Measurements from ENCODE around the gene WNT3. TPM values are rescaled to one million over a fixed set of nuclear protein-coding genes. Genes with fewer than 3 reads are reported as not detected.

WNT3 gene
- total RNA-seq, 2 donors from 2014 or later: 19.9 to 21.8 TPM

DNA sequence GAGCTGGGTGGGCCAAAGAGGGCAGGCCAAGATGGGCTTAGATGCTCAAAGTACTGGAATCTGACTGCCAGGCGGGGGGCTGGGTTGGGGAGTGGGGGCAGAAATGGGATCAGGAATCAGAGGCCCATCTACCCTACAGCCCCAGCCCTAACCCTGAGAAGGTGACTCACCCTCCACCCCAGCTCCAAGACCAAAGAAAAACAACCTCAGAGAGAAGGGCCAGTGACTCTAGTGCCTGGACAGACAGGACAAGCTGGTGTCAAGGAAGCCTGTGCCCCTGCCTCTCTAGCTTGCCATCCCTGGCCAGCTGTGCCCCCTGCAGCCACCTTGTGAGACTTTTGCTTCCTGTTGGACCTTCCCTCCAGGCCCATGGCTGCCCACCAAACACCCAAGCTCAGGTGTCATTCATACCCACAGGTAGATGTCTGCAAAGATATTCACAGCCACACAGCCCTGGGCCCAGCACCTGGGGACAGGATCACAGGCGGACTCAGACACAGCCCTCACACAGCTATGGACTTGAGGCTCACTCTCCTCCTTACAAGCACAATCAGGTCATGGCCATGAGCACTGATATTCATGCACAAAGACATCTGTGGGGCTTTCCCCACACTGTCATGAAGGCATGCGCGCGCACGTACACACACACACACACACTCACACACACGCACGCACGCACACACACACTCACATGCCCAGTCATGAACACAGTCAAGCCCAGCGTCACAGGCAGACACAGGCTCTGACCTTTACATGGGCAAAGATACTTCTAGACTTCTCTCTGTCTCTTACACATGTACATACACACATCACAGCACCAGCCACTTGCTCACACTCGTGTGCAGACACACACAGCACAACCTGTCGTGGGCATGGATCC is 2.8 kb downstream of the WNT3 start:
- Mint-ChIP-seq H3K4me3 (peak overlapping the region; percentile 70), H3K36me3 (ENCODE audit: low read depth) (no peaks in the 10 kb centered on the region), H3K9me3 (no peaks in the 10 kb centered on the region), H3K4me1 (peaks cover 72% of the 10 kb centered on the region), H3K27ac (no peak overlapping the region), H3K27me3 (ENCODE audit: insufficient read depth) (peaks cover 4% of the 10 kb centered on the region)
- TF ChIP-seq, protein P1, sequence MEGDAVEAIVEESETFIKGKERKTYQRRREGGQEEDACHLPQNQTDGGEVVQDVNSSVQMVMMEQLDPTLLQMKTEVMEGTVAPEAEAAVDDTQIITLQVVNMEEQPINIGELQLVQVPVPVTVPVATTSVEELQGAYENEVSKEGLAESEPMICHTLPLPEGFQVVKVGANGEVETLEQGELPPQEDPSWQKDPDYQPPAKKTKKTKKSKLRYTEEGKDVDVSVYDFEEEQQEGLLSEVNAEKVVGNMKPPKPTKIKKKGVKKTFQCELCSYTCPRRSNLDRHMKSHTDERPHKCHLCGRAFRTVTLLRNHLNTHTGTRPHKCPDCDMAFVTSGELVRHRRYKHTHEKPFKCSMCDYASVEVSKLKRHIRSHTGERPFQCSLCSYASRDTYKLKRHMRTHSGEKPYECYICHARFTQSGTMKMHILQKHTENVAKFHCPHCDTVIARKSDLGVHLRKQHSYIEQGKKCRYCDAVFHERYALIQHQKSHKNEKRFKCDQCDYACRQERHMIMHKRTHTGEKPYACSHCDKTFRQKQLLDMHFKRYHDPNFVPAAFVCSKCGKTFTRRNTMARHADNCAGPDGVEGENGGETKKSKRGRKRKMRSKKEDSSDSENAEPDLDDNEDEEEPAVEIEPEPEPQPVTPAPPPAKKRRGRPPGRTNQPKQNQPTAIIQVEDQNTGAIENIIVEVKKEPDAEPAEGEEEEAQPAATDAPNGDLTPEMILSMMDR (conservative IDR thresholded peaks at IDR 0.05): no peak
- no peaks in the 10 kb centered on the region for H3K36me3 ChIP-seq (ENCODE audit: control insufficient read depth, insufficient read depth, low read length)
- H3K4me3 ChIP-seq (ENCODE audit: low read length): peak overlapping the region; percentile 89
- H3K27ac ChIP-seq (ENCODE audit: low read depth, low read length): no peak overlapping the region
- peak; percentile 63 for DNase-seq
- 87 to 91% methylated on average over 11 to 12 of the region's 12 CpGs for WGBS, 2 experiments (ENCODE audit: insufficient coverage in 1 of 2, insufficient read length in 1 of 2)
- H3K4me1 ChIP-seq (ENCODE audit: control insufficient read depth, insufficient read depth, low read length): peaks cover 16% of the 10 kb centered on the region
- H3K9ac ChIP-seq (ENCODE audit: extremely low read depth, low read length, poor library complexity, severe bottlenecking): no peak overlapping the region
- no peaks in the 10 kb centered on the region for H3K27me3 ChIP-seq (ENCODE audit: control insufficient read depth, insufficient read depth, low read length, poor library complexity, severe bottlenecking)
- no peaks in the 10 kb centered on the region for H3K9me3 ChIP-seq (ENCODE audit: control insufficient read depth, low read length)

DNA sequence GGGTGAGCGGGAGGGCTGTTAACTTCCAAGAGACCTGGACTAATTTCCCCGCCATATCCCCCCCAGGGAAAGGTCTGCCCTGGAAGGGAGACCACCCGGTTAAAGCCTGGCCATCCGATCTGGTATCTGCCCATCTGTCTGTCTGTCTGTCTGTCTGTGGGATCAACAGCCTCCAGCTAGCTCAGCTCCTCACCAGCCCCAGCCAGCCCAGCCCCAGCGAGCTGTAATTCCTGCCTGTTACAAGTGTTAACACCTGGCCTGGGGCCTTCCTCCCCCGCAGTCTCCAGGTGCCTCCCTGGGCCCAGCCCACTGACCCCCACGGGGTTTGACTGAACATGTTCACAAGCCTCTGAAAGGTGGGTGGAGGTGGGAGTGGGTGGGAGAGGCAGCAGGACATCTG is 4.0 kb downstream of the WNT3 start:
- Histone ChIP-seq H3K4me3 (ENCODE audit: low read length) (no peak overlapping the region), H3K4me1 (ENCODE audit: control insufficient read depth, insufficient read depth, low read length) (peaks cover 16% of the 10 kb centered on the region), H3K36me3 (ENCODE audit: control insufficient read depth, insufficient read depth, low read length) (no peaks in the 10 kb centered on the region), H3K27me3 (ENCODE audit: control insufficient read depth, insufficient read depth, low read length, poor library complexity, severe bottlenecking) (no peaks in the 10 kb centered on the region), H3K27ac (ENCODE audit: low read depth, low read length) (no peak overlapping the region), H3K9me3 (ENCODE audit: control insufficient read depth, low read length) (no peaks in the 10 kb centered on the region), H3K9ac (ENCODE audit: extremely low read depth, low read length, poor library complexity, severe bottlenecking) (no peak overlapping the region)
- H3K27me3 Mint-ChIP-seq (ENCODE audit: insufficient read depth): peaks cover 4% of the 10 kb centered on the region
- H3K9me3 Mint-ChIP-seq: no peaks in the 10 kb centered on the region
- TF ChIP-seq, protein P1 (conservative IDR thresholded peaks at IDR 0.05): no peak
- H3K36me3 Mint-ChIP-seq (ENCODE audit: low read depth): no peaks in the 10 kb centered on the region
- 76 to 87% methylated on average over 3 to 7 of the region's 7 CpGs for WGBS, 2 experiments (ENCODE audit: insufficient coverage in 1 of 2, insufficient read length in 1 of 2)
- H3K27ac Mint-ChIP-seq: no peak overlapping the region
- peak overlapping the region; percentile 9 for H3K4me3 Mint-ChIP-seq
- DNase-seq: peak; percentile 78
- H3K4me1 Mint-ChIP-seq: peaks cover 66% of the 10 kb centered on the region

DNA sequence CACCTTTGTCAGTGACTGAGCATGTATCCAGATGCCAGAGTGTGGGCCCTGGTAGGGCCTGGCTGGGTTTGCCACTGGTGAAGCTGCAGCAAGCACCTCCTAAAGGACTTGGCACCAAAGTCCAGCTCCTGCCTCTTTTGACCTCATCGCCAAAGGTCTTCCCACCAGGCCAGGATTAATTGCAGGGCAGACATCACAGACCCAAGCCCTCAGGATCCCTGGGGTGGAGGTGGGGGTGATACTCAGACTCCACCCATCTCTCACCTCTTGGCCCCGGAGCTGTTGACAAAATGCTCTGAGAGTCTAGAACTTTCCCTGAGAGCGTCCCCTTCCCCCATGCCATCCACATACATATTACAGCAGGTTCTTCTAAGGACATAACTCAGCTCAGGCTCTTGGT is 4.6 kb downstream of the WNT3 start:
- Mint-ChIP-seq H3K27ac (peak overlapping the region; percentile 48), H3K9me3 (no peaks in the 10 kb centered on the region), H3K36me3 (ENCODE audit: low read depth) (no peaks in the 10 kb centered on the region), H3K27me3 (ENCODE audit: insufficient read depth) (peaks cover 4% of the 10 kb centered on the region), H3K4me3 (peak overlapping the region; percentile 9), H3K4me1 (peaks cover 71% of the 10 kb centered on the region)
- TF ChIP-seq, protein P1 (conservative IDR thresholded peaks at IDR 0.05): no peak
- no peaks in the 10 kb centered on the region for H3K36me3 ChIP-seq (ENCODE audit: control insufficient read depth, insufficient read depth, low read length)
- WGBS, 2 experiments (ENCODE audit: insufficient coverage in 1 of 2, insufficient read length in 1 of 2): 85 to 88% methylated on average over 1 to 3 of the region's 3 CpGs
- no peak overlapping the region for H3K27ac ChIP-seq (ENCODE audit: low read depth, low read length)
- peaks cover 16% of the 10 kb centered on the region for H3K4me1 ChIP-seq (ENCODE audit: control insufficient read depth, insufficient read depth, low read length)
- peak; percentile 57 for DNase-seq
- H3K4me3 ChIP-seq (ENCODE audit: low read length): no peak overlapping the region
- H3K9ac ChIP-seq (ENCODE audit: extremely low read depth, low read length, poor library complexity, severe bottlenecking): no peak overlapping the region
- no peaks in the 10 kb centered on the region for H3K27me3 ChIP-seq (ENCODE audit: control insufficient read depth, insufficient read depth, low read length, poor library complexity, severe bottlenecking)
- no peaks in the 10 kb centered on the region for H3K9me3 ChIP-seq (ENCODE audit: control insufficient read depth, low read length)
